HEK293T (cell line): Measurements from ENCODE around the gene EPHB2.

Experiments
- ELF4 ChIP-seq: fragments of 450-650 bp; IDR thresholded peaks from 2 replicates; pipeline ENCODE4 v1.6.1; 2017; ENCODE audit warnings: antibody characterized with exemption
- L3MBTL2 ChIP-seq: fragments of 450-650 bp; conservative IDR thresholded peaks from 2 replicates; pipeline ENCODE4 v1.6.1; 2016; ENCODE audit warnings: mild to moderate bottlenecking
- NFRKB ChIP-seq: fragments of 450-650 bp; IDR thresholded peaks from 2 replicates; pipeline ENCODE4 v1.6.1; 2016; ENCODE audit warnings: mild to moderate bottlenecking, moderate library complexity
- TARDBP ChIP-seq: fragments of 450-650 bp; IDR thresholded peaks from 2 replicates; pipeline ENCODE4 v1.6.1; 2016

DNA sequence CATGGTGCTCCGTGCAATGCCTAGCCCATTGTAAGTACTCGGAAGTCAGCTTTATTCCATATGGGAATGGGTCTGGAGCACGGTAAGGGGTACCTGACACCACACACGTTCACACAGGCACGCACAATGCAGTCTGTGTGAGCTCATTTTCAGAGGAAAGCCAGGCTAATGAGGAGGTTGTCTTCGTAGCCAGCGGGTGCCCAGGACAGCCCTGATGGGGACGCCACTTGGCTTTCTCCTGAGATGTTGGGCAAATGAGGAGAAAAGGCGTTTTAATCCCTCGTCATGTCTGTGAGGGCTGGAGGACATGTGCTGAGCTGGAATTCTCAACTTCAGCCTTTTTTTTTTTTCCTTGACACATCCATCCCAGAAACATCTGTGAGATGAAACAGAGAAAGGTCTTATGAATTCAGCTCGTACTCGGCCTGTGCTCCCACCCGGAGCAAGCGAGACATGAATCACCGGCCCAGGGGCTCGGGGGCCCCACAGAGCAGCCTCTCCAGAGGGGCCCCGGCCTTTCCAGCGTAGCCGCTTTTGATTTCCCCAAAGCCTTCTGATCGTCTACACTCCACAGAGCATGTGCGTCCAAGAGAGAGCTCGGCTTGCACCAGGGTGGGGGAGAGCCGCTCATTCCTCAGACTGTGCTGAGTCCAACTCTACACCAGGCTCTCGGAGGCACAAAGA, 125.1 kb downstream of the EPHB2 start:
- no peak for TF ChIP-seq TARDBP
- TF ChIP-seq ELF4 = no peak
- no peak for TF ChIP-seq NFRKB
- no peak for TF ChIP-seq L3MBTL2
